Mucosa of rectum (tissue), 2 donors: Measurements from ENCODE around the gene ARMH1.

Experiments
- H3K27ac ChIP-seq, 2 donors: one replicate each; pipeline ENCODE4 v1.7.0; 2013; ENCODE audit warnings: inconsistent platforms in 2 of 2, low read depth in 2 of 2, low read length in 2 of 2
- H3K27me3 ChIP-seq, 2 donors: one replicate each; pipeline ENCODE4 v1.7.0; 2013; ENCODE audit warnings: low read length in 2 of 2; ENCODE audit not compliant: control insufficient read depth in 2 of 2, insufficient read depth in 2 of 2
- H3K36me3 ChIP-seq, 2 donors: one replicate each; pipeline ENCODE4 v1.7.0; 2013; ENCODE audit warnings: low read length in 2 of 2; ENCODE audit not compliant: control insufficient read depth in 2 of 2, insufficient read depth in 2 of 2
- H3K4me1 ChIP-seq, 2 donors: one replicate each; pipeline ENCODE4 v1.7.0; 2013; ENCODE audit warnings: low read length in 2 of 2, mild to moderate bottlenecking in 1 of 2; ENCODE audit not compliant: control insufficient read depth in 2 of 2, insufficient read depth in 2 of 2
- H3K4me3 ChIP-seq, 2 donors: one replicate each; pipeline ENCODE4 v1.7.0; 2013; ENCODE audit warnings: low read length in 2 of 2
- H3K9ac ChIP-seq, 2 donors: one replicate each; pipeline ENCODE4 v1.7.0; 2013; ENCODE audit warnings: low read length in 2 of 2, low read depth in 1 of 2, mild to moderate bottlenecking in 1 of 2
- H3K9me3 ChIP-seq, 2 donors: one replicate each; pipeline ENCODE4 v1.7.0; 2013; ENCODE audit warnings: low read length in 2 of 2; ENCODE audit not compliant: control insufficient read depth in 2 of 2
- donor health status: healthy.
- donor health status: Normal muscosa, but diverticular disease.

ARMH1 gene

GRCh38 chr1:44721485-44722361 is 47.2 kb downstream of the ARMH1 start:
- H3K9ac ChIP-seq, result no peak overlapping the region
- H3K27me3 ChIP-seq, result no peaks in the 10 kb centered on the region

GRCh38 chr1:44723064-44723463 is 48.5 kb downstream of the ARMH1 start:
- no peaks in the 10 kb centered on the region for H3K4me1 ChIP-seq
- H3K9me3 ChIP-seq, result no peaks in the 10 kb centered on the region
- peak overlapping the region in 1 of 2 donors; percentile 32 for H3K27ac ChIP-seq
- peak overlapping the region in 1 of 2 donors; percentile 48 for H3K4me3 ChIP-seq
- no peaks in the 10 kb centered on the region for H3K27me3 ChIP-seq
- no peaks in the 10 kb centered on the region for H3K36me3 ChIP-seq
- no peak overlapping the region for H3K9ac ChIP-seq

More at GRCh38 chr1:44721485-44722361, 47.2 kb downstream of the ARMH1 start:
- Histone ChIP-seq H3K36me3 (no peaks in the 10 kb centered on the region), H3K9me3 (no peaks in the 10 kb centered on the region), H3K4me1 (no peaks in the 10 kb centered on the region), H3K4me3 (peak overlapping the region in 1 of 2 donors; percentile 20), H3K27ac (peak overlapping the region; percentile 20 to 43)

GRCh38 chr1:44723496-44724295 is 49.2 kb downstream of the ARMH1 start:
- H3K9ac ChIP-seq, result no peak overlapping the region

DNA sequence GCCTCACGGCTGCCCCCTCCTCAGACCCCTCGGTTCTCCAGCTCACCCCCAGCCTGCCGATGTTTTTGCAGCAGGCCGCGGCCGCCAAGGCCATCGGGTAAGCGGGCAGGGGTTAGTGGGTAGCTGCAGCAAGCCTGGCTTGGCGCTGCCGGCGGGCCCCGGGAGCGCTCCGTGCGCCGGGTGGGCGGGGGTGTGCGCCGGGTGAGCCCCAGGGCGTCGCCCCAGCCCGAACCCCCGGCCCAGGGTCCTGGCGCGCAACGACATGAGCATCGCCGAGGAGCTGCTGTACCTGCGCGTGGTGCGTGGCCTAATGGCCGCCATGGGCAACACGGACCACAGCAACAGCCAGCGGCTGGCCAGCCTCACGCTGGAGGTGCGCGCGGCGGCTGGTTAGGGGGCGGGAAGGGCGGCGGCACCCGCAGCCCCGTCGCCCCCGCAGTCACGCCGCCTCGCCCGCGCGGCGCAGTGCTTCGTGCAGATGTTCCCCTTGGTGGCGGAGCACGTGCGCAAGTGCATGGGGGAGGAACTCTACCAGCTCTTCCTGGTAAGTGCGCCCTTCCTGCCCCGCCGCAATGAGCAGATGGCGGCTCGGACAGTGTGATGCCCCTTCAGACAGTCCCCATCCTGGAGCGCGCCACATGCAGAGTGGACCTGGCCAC is 49.9 kb downstream of the ARMH1 start:
- Histone ChIP-seq H3K36me3 (no peaks in the 10 kb centered on the region), H3K9ac (no peak overlapping the region), H3K9me3 (no peaks in the 10 kb centered on the region), H3K27me3 (no peaks in the 10 kb centered on the region), H3K27ac (no peak overlapping the region), H3K4me1 (peaks cover 0 to 2% of the 10 kb centered on the region in 2 donors), H3K4me3 (no peak overlapping the region)

More at GRCh38 chr1:44723496-44724295, 49.2 kb downstream of the ARMH1 start:
- Histone ChIP-seq H3K4me1 (no peaks in the 10 kb centered on the region), H3K4me3 (peak overlapping the region in 1 of 2 donors; percentile 48), H3K36me3 (no peaks in the 10 kb centered on the region), H3K27ac (peak overlapping the region in 1 of 2 donors; percentile 32), H3K27me3 (no peaks in the 10 kb centered on the region), H3K9me3 (no peaks in the 10 kb centered on the region)

DNA sequence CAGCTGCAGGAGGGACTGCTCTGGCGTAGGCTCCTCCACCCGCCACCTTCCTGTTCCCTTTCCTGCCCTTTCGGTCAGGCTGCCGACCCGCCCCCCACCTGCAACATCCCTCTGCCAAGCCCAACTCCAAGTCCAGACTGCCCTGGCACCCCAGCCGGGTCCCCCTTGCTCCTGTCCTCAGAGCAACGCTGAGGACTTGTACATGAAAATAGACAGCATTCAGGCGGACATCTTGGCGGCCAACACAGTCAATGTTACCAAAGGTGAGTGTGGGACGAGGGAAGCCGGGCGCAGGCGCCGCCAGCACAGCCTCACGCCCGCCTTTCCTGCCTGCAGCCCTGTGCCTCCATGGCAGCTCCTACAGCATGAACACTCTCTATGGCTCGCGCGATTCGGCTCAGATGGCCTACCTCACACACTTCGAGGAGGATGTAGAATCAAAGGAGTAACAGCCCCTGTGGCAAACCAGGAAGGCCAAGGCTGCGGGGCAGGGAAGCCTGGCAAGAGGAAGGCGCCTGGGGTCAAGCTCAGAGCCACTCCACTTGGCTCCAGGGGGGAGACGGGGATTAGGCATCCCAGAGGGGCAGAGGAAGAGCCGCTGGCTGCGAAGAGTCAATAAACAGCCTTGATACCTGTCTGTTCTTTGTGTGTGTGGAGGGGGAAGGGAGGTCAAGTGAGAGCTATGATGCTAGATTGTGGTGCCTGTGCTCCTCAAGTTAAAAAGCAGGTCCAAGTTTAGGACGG is 50.6 kb downstream of the ARMH1 start:
- Histone ChIP-seq H3K27me3 (no peaks in the 10 kb centered on the region), H3K4me1 (peaks cover 0 to 3% of the 10 kb centered on the region in 2 donors), H3K36me3 (no peaks in the 10 kb centered on the region), H3K9ac (no peak overlapping the region), H3K27ac (no peak overlapping the region), H3K9me3 (no peaks in the 10 kb centered on the region), H3K4me3 (no peak overlapping the region)

DNA sequence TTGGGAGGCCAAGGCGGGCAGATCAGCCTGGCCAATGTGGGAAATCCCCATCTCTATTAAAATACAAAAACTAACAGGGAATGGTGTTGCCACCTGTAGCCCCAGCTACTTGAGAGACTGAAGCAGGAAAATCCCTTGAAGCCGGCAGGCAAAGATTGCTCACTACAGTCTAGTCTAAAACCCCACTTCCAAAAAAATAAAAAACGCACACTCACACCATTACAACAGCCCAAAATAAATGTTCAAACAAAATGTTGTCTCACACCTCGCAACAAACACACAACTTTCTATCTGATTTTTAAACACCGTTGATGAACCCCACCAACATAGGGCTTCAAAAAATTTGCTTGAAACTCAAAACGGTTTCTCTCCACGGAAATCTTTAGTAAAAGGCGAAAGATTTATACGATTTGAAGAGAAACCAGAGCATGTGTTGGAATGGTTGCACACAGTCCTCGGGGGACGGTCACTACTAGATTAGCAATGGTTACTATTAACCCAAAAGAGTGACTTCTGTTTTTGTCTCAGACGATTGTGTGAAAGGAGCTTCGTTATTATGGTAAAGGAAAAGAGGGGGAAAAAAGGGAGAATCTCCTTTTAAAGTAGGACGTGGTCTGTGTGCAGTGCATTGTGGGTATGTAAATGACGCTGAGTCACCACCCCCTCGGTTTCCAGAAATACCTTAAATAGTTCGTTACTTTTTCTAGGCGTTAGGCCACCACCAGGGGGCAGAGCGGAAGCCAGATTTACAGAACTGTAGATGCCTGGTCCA is 56.4 kb downstream of the ARMH1 start, which contains the start of gene RNU5D-1:
RNU5D-1 (minus strand) TSS at position 430 of the 772 bp plus-strand sequence.
- Histone ChIP-seq H3K27me3 (no peaks in the 10 kb centered on the region), H3K36me3 (no peaks in the 10 kb centered on the region), H3K9me3 (no peaks in the 10 kb centered on the region), H3K4me3 (peak within 1 kb of the TSS; percentile 57 to 76), H3K9ac (peak within 1 kb of the TSS; percentile 69 to 80), H3K4me1 (peaks cover 10 to 14% of the 10 kb centered on the region in 2 donors), H3K27ac (peak within 1 kb of the TSS; percentile 92 to 93)

GRCh38 chr1:44733365-44733764 is 58.9 kb downstream of the ARMH1 start:
- H3K4me1 ChIP-seq, result peaks cover 10 to 14% of the 10 kb centered on the region in 2 donors

DNA sequence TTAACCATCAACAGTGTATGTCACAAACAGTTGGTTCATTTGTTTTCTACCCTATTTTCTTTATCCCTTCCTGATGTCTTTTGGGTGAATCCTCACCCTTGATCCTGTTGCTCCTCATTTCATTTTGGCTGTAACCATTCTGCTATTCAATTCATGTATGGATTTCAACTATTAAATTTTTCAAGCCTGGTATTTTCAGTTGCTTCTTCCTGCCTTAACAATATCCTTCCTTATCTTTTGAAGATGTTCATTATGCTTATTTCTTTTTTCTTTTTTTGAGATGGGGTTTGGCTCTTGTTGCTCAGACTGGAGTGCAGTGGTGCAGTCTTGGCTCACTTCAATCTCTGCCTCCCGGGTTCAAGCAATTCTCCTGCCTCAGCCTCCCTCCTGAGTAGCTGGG is 59.3 kb downstream of the ARMH1 start:
- Histone ChIP-seq H3K9ac (no peak overlapping the region), H3K9me3 (no peaks in the 10 kb centered on the region), H3K27me3 (no peaks in the 10 kb centered on the region), H3K4me1 (peaks cover 10 to 14% of the 10 kb centered on the region in 2 donors), H3K36me3 (no peaks in the 10 kb centered on the region), H3K4me3 (no peak overlapping the region), H3K27ac (no peak overlapping the region)

More at GRCh38 chr1:44733365-44733764, 58.9 kb downstream of the ARMH1 start:
- H3K27me3 ChIP-seq, result no peaks in the 10 kb centered on the region
- H3K36me3 ChIP-seq, result no peaks in the 10 kb centered on the region
- H3K27ac ChIP-seq, result no peak overlapping the region
- no peak overlapping the region for H3K4me3 ChIP-seq
- H3K9me3 ChIP-seq, result no peaks in the 10 kb centered on the region
- H3K9ac ChIP-seq, result no peak overlapping the region

- Histone ChIP-seq H3K27ac (no peak overlapping the region), H3K36me3 (no peaks in the 10 kb centered on the region), H3K4me1 (peaks cover 10 to 11% of the 10 kb centered on the region in 2 donors), H3K9me3 (no peaks in the 10 kb centered on the region), H3K4me3 (no peak overlapping the region), H3K27me3 (no peaks in the 10 kb centered on the region), H3K9ac (no peak overlapping the region)
Observed at GRCh38 chr1:44735992-44736391, 61.5 kb downstream of the ARMH1 start.
